IMR-90 (cell line): Measurements from ENCODE around the gene RUSC1. TPM values are rescaled to one million over a fixed set of nuclear protein-coding genes. Genes with fewer than 3 reads are reported as not detected.

Experiments used
- ATAC-seq: fragments of 200-7000 bp; cut with Tn5 transposase; 2 replicates; pipeline ENCODE4 v1.9.1; 2020; ENCODE audit warnings: low read depth, mild to moderate bottlenecking, moderate library complexity
- BruUV-seq: library from RNA; stranded (reverse); fragments of 400-500 nt; replicated peaks from 2 replicates; lab custom pipeline; 2021; lab: Mats Ljungman, UMichigan
- CTCF ChIA-PET: fragments of 300-600 bp; formaldehyde crosslinking; extraction: SDS; loops from one replicate; lab custom pipeline; 2021; ENCODE audit warnings: antibody characterized with exemption; lab: Yijun Ruan, JAX
- POLR2A ChIA-PET: fragments of 300-600 bp; sonication (Branson Sonifier 250); formaldehyde crosslinking; loops from one replicate; lab custom pipeline; 2022; ENCODE audit warnings: antibody characterized with exemption; ENCODE audit not compliant: unreplicated experiment; lab: Charles Lee
- DNase-seq: peaks from one replicate; pipeline ENCODE4 v3.0.0; 2013
- H2AFZ ChIP-seq: replicated peaks from 2 replicates; pipeline ENCODE3; 2013; ENCODE audit warnings: low read length, mild to moderate bottlenecking; ENCODE audit not compliant: poor library complexity
- H2AK5ac ChIP-seq: 2 replicates; pipeline ENCODE4 v1.6.1; 2013; ENCODE audit warnings: low read depth, low read length, inconsistent platforms
- H2AK9ac ChIP-seq: replicated peaks from 2 replicates; pipeline ENCODE3; 2013; ENCODE audit warnings: mild to moderate bottlenecking, low read depth, low read length, moderate library complexity; ENCODE audit not compliant: poor library complexity
- H2BK120ac ChIP-seq: 2 replicates; pipeline ENCODE4 v1.6.1; 2013; ENCODE audit warnings: low read depth, low read length, inconsistent platforms
- H2BK15ac ChIP-seq: 3 replicates; pipeline ENCODE4 v1.6.1; 2013; ENCODE audit warnings: low read depth, low read length, inconsistent platforms
- H2BK20ac ChIP-seq: 2 replicates; pipeline ENCODE4 v1.6.1; 2013; ENCODE audit warnings: low read depth, mild to moderate bottlenecking, inconsistent platforms, low read length, moderate library complexity
- H2BK5ac ChIP-seq: 2 replicates; pipeline ENCODE4 v1.6.1; 2013; ENCODE audit warnings: mild to moderate bottlenecking, low read depth, low read length, inconsistent platforms; ENCODE audit not compliant: poor library complexity, severe bottlenecking
- H3K14ac ChIP-seq: replicated peaks from 2 replicates; pipeline ENCODE4 v1.6.1; 2013; ENCODE audit warnings: low read depth, low read length, inconsistent platforms
- H3K18ac ChIP-seq: 2 replicates; pipeline ENCODE4 v1.6.1; 2013; ENCODE audit warnings: low read depth, low read length, control low read depth
- H3K23ac ChIP-seq: 2 replicates; pipeline ENCODE4 v1.6.1; 2013; ENCODE audit warnings: low read depth, low read length, inconsistent platforms
- H3K27ac ChIP-seq: 2 replicates; pipeline ENCODE4 v1.5.1; 2013; ENCODE audit warnings: mild to moderate bottlenecking, control low read depth, low read length; ENCODE audit not compliant: insufficient read depth
- H3K27me3 ChIP-seq: 2 replicates; pipeline ENCODE4 v1.6.1; 2013; ENCODE audit warnings: low read length; ENCODE audit not compliant: control insufficient read depth, insufficient read depth
- H3K36me3 ChIP-seq: 2 replicates; pipeline ENCODE4 v1.6.1; 2013; ENCODE audit warnings: low read length, mixed read lengths; ENCODE audit not compliant: control insufficient read depth, insufficient read depth
- H3K4ac ChIP-seq: 2 replicates; pipeline ENCODE4 v1.6.1; 2013; ENCODE audit warnings: low read depth, low read length, inconsistent platforms
- H3K4me1 ChIP-seq: 2 replicates; pipeline ENCODE4 v1.6.1; 2013; ENCODE audit warnings: low read length, mixed read lengths; ENCODE audit not compliant: control insufficient read depth, insufficient read depth
- H3K4me2 ChIP-seq: 2 replicates; pipeline ENCODE4 v1.6.1; 2013; ENCODE audit warnings: low read depth, mild to moderate bottlenecking, control low read depth, low read length, moderate library complexity
- H3K4me3 ChIP-seq: 2 replicates; pipeline ENCODE4 v1.5.1; 2013; ENCODE audit warnings: low read depth, mild to moderate bottlenecking, control low read depth, low read length, moderate library complexity; ENCODE audit not compliant: insufficient read depth
- H3K56ac ChIP-seq: 2 replicates; pipeline ENCODE4 v1.6.1; 2013; ENCODE audit warnings: low read length, inconsistent platforms; ENCODE audit not compliant: insufficient read depth; ENCODE audit errors: extremely low read depth
- H3K79me1 ChIP-seq, 2 experiments: 2 replicates each; pipeline ENCODE4 v1.6.1; 2013; ENCODE audit warnings: low read length in 2 of 2, inconsistent platforms in 1 of 2, low read depth in 1 of 2
- H3K9ac ChIP-seq: 2 replicates; pipeline ENCODE4 v1.6.1; 2013; ENCODE audit warnings: low read depth, low read length, control low read depth
- H3K9me1 ChIP-seq: 2 replicates; pipeline ENCODE4 v1.6.1; 2013; ENCODE audit warnings: low read length, inconsistent platforms; ENCODE audit not compliant: insufficient read depth
- H3K9me3 ChIP-seq: 2 replicates; pipeline ENCODE4 v1.6.1; 2013; ENCODE audit warnings: low read length; ENCODE audit not compliant: control insufficient read depth, insufficient read depth
- H4K20me1 ChIP-seq: 2 replicates; pipeline ENCODE4 v1.6.1; 2013; ENCODE audit warnings: low read length, inconsistent platforms; ENCODE audit not compliant: insufficient read depth
- H4K5ac ChIP-seq: 2 replicates; pipeline ENCODE4 v1.6.1; 2013; ENCODE audit warnings: mild to moderate bottlenecking, low read depth, low read length, control low read depth
- H4K8ac ChIP-seq, 2 experiments: 2 replicates each; pipeline ENCODE4 v1.6.1; 2013; ENCODE audit warnings: low read depth in 2 of 2, low read length in 2 of 2, control low read depth in 1 of 2, inconsistent platforms in 1 of 2
- H4K91ac ChIP-seq: 2 replicates; pipeline ENCODE4 v1.6.1; 2013; ENCODE audit warnings: low read depth, low read length, inconsistent platforms; ENCODE audit not compliant: insufficient read depth
- CEBPB ChIP-seq: IDR thresholded peaks from 2 replicates; pipeline ENCODE4 v1.6.1; 2012; ENCODE audit warnings: low read depth, low read length, improper control_type of control experiment
- FOS ChIP-seq: fragments of 150-350 bp; IDR thresholded peaks from 2 replicates; pipeline ENCODE4 v1.6.1; 2016; ENCODE audit warnings: low read depth, low read length
- MAFK ChIP-seq: IDR thresholded peaks from 2 replicates; pipeline ENCODE4 v1.6.1; 2012; ENCODE audit warnings: low read depth, low read length, improper control_type of control experiment
- WGBS, 2 experiments: methylation state at CpG; one replicate each; pipeline versions ENCODE4 v1.1.5 to v1.1.7; 2013; ENCODE audit warnings: missing lambda C conversion rate in 2 of 2; ENCODE audit not compliant: insufficient read length in 1 of 2; ENCODE audit errors: extremely low coverage in 2 of 2; 5-methylcytosine and 5-hydroxymethylcytosine counted together
- dilution Hi-C: fragments of 300-500 bp; cut with HindIII; formaldehyde crosslinking; loops from one replicate; pipeline ENCODE4 v1.14.3; 2018; ENCODE audit warnings: low sequenced_read_pairs; ENCODE audit not compliant: unreplicated experiment
- in situ Hi-C: fragments of 300-500 bp; cut with MboI; formaldehyde crosslinking; loops from 3 replicates; pipeline ENCODE4 v1.14.3; 2019; ENCODE audit warnings: low sequenced_read_pairs, inconsistent platforms, mixed read lengths
- intact Hi-C: fragments of 100-400 bp; cut with micrococcal nuclease; formaldehyde crosslinking; loops from 2 replicates; pipeline ENCODE4 v1.10.0; 2022
- polyA plus RNA-seq, 3 experiments: library from polyadenylated mRNA; depleted of rRNA; stranded (reverse); fragments of >200 nt; gene quantifications; 2 replicates each; pipeline ENCODE4 v1.2.3, GENCODE V29; 2012; ENCODE audit warnings: low replicate concordance in 1 of 3
- total RNA-seq: library from RNA; depleted of rRNA; stranded (reverse); fragments of >200 nt; gene quantifications from 2 replicates; pipeline ENCODE4 v1.2.3, GENCODE V29; 2012

The RUSC1 gene
- total and polyA plus RNA-seq, 2 of the 4 experiments (the other 2 are of a cell fraction): 4.1 to 31.4 TPM

DNA sequence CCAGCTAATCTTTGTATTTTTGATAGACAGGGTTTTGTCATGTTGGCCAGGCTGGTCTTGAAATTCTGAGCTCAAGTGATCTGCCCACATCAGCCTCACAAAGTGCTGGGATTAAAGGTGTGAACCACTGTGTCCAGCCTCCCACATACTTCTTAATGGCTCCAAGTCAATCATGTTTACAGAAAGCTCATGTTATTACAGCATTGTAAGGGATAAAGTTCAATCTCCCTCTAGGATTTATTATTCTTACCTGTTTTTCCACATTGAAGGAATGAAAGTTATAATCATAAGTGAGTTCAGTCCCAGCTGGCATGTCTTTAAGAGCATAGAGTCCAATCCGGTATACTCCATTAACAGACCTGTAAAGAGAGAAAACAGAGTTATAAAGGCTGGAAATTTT is 39.4 kb downstream of the RUSC1 start:
- H3K4me2 ChIP-seq: no peak overlapping the region
- H3K23ac ChIP-seq: no peak overlapping the region
- no peak overlapping the region for H3K9ac ChIP-seq
- H4K8ac ChIP-seq: no peak overlapping the region
- no peak overlapping the region for H3K18ac ChIP-seq
- H2BK15ac ChIP-seq: no peak overlapping the region
- H3K36me3 ChIP-seq: peaks cover 39% of the 10 kb centered on the region
- H4K20me1 ChIP-seq: no peaks in the 10 kb centered on the region
- H3K14ac ChIP-seq: no peak overlapping the region
- no TSS peak for BruUV-seq
- DNase-seq: no peak
- TF ChIP-seq FOS (no peak), MAFK (no peak), CEBPB (no peak)
- no peak overlapping the region for H3K27ac ChIP-seq
- no peaks in the 10 kb centered on the region for H3K79me1 ChIP-seq
- no peaks in the 10 kb centered on the region; the same call in 1 of the 2 replicates for H3K9me1 ChIP-seq
- WGBS, 2 experiments: no CpG with 5 or more reads among the region's 1 CpG
- CTCF ChIA-PET: no interaction called here
- H2BK120ac ChIP-seq: no peak overlapping the region
- H3K27me3 ChIP-seq: no peaks in the 10 kb centered on the region
- H3K56ac ChIP-seq: no peak overlapping the region
- H4K5ac ChIP-seq: no peak overlapping the region
- dilution Hi-C loops: no loop called here
- no peak overlapping the region for H4K91ac ChIP-seq
- H2BK20ac ChIP-seq: no peak overlapping the region
- H3K4me1 ChIP-seq: no peaks in the 10 kb centered on the region
- POLR2A ChIA-PET: no interaction called here
- no peak overlapping the region for H2AK5ac ChIP-seq
- intact Hi-C loops: no loop called here
- no peak overlapping the region for H3K4me3 ChIP-seq
- H3K4ac ChIP-seq: no peak overlapping the region
- H3K9me3 ChIP-seq: no peaks in the 10 kb centered on the region
- no peak for ATAC-seq
- H2BK5ac ChIP-seq: no peak overlapping the region
- no peak overlapping the region for H2AFZ ChIP-seq
- in situ Hi-C loops: no loop called here
- no peak overlapping the region for H2AK9ac ChIP-seq
